Panc1 (cell line): ENCODE data around the gene SEZ6L. TPM values are rescaled to one million over a fixed set of nuclear protein-coding genes. Genes with fewer than 3 reads are reported as not detected.
A peak's percentile ranks its signal among the peaks of the same experiment; 100 is the strongest.

ENCODE experiments used
- ATAC-seq: fragments of 200-7000 bp; cut with Tn5 transposase; 2 replicates; pipeline ENCODE4 v1.9.1; 2020; ENCODE audit warnings: mild to moderate bottlenecking, moderate library complexity
- Bru-seq: library from RNA; stranded (reverse); fragments of 400-500 nt; gene quantifications from one replicate; lab custom pipeline; 2021; lab: Mats Ljungman, UMichigan
- BruChase-seq, 2 experiments: library from RNA; stranded (reverse); fragments of 400-500 nt; gene quantifications; one replicate each; lab custom pipeline; 2021; lab: Mats Ljungman, UMichigan
- BruUV-seq: library from RNA; stranded (reverse); fragments of 400-500 nt; replicated peaks from 2 replicates; lab custom pipeline; 2021; lab: Mats Ljungman, UMichigan
- CTCF ChIA-PET: fragments of 300-600 bp; sonication (Branson Sonifier 250); formaldehyde crosslinking; loops from one replicate; lab custom pipeline; 2022; ENCODE audit warnings: antibody characterized with exemption; lab: Charles Lee
- POLR2A ChIA-PET: fragments of 300-600 bp; sonication (Branson Sonifier 250); formaldehyde crosslinking; loops from one replicate; lab custom pipeline; 2022; ENCODE audit warnings: antibody characterized with exemption; lab: Charles Lee
- DNase-seq: peaks from one replicate; pipeline ENCODE4 v3.0.0-alpha.2; 2010; ENCODE audit warnings: low read depth, low spot score
- H3K27ac ChIP-seq: 2 replicates; pipeline ENCODE4 v1.5.1; 2011; ENCODE audit warnings: mild to moderate bottlenecking, low read length, inconsistent platforms
- H3K27me3 ChIP-seq: fragments of 200-500 bp; sonication (Bioruptor generic); 2 replicates; pipeline ENCODE4 v1.6.0; 2014; ENCODE audit warnings: low read length, inconsistent platforms; ENCODE audit not compliant: control insufficient read depth, insufficient read depth
- H3K36me3 ChIP-seq: fragments of 200-500 bp; sonication (Bioruptor generic); 2 replicates; pipeline ENCODE4 v1.5.1; 2014; ENCODE audit warnings: inconsistent platforms, mild to moderate bottlenecking, low read length, moderate library complexity; ENCODE audit not compliant: control insufficient read depth, insufficient read depth
- H3K4me1 ChIP-seq: 2 replicates; pipeline ENCODE4 v1.5.1; 2011; ENCODE audit warnings: inconsistent platforms, mild to moderate bottlenecking, low read length, moderate library complexity; ENCODE audit not compliant: control insufficient read depth, insufficient read depth
- H3K4me3 ChIP-seq, 2 experiments: 2 replicates each; pipeline ENCODE4 v1.5.1; 2011 to 2012; ENCODE audit warnings: low read depth in 2 of 2, low read length in 2 of 2, mild to moderate bottlenecking in 2 of 2, inconsistent platforms in 1 of 2, moderate library complexity in 1 of 2
- H3K9me3 ChIP-seq: fragments of 200-500 bp; sonication (Bioruptor generic); 2 replicates; pipeline ENCODE4 v1.5.1; 2014; ENCODE audit warnings: low read depth, mild to moderate bottlenecking, inconsistent platforms, low read length, moderate library complexity; ENCODE audit not compliant: control insufficient read depth, insufficient read depth
- CTCF ChIP-seq: fragments of 450-650 bp; IDR thresholded peaks from 2 replicates; pipeline ENCODE4 v1.5.1; 2017; ENCODE audit warnings: mild to moderate bottlenecking
- POLR2AphosphoS5 ChIP-seq: IDR thresholded peaks from 2 replicates; pipeline ENCODE4 v1.6.1; 2012; ENCODE audit warnings: mild to moderate bottlenecking, low read depth, low read length, moderate library complexity
- REST ChIP-seq, 2 experiments: IDR thresholded peaks; 2 replicates each; pipeline ENCODE4 v1.6.1; 2011 to 2012; ENCODE audit warnings: low read depth in 2 of 2, control low read depth in 1 of 2, low read length in 1 of 2, mild to moderate bottlenecking in 1 of 2, moderate library complexity in 1 of 2; ENCODE audit not compliant: insufficient read depth in 1 of 2
- SIN3A ChIP-seq: IDR thresholded peaks from 2 replicates; pipeline ENCODE4 v1.6.1; 2012; ENCODE audit warnings: low read depth, mild to moderate bottlenecking, low read length, moderate library complexity, borderline replicate concordance; ENCODE audit not compliant: insufficient read depth
- TCF7L2 ChIP-seq: IDR thresholded peaks from 2 replicates; pipeline ENCODE4 v1.6.1; 2011; ENCODE audit warnings: mild to moderate bottlenecking, low read depth, low read length, inconsistent platforms
- in situ Hi-C: cut with HindIII; loops from 2 replicates; pipeline ENCODE4 v1.10.0; 2016; ENCODE audit warnings: low sequenced_read_pairs, low pct_unique_long_range_greater_than_20kb
- intact Hi-C: fragments of 100-400 bp; cut with micrococcal nuclease; formaldehyde crosslinking; loops from one replicate; pipeline ENCODE4 v1.10.0; 2022; ENCODE audit not compliant: unreplicated experiment
- long read RNA-seq: library from polyadenylated mRNA; unstranded; transcript quantifications from one replicate; pipeline ENCODE4 v2.0.0, GENCODE V29; 2021; ENCODE audit not compliant: unreplicated experiment
- polyA plus RNA-seq: library from polyadenylated mRNA; unstranded; fragments of >200 nt; gene quantifications from one replicate; pipeline ENCODE4 v1.2.1, GENCODE V29; 2012; ENCODE audit warnings: missing spikeins; ENCODE audit not compliant: insufficient read length
- total RNA-seq: library from RNA; stranded (reverse); gene quantifications from one replicate; pipeline ENCODE4 v1.2.1, GENCODE V29; 2021; ENCODE audit not compliant: unreplicated experiment

The SEZ6L gene
- total RNA-seq = not detected
- not detected for polyA plus RNA-seq
- Bru-seq, nascent RNA = percentile 0 among the genes with signal in this experiment
- percentile 1 among the genes with signal in this experiment for BruChase-seq, experiment 1, labeled RNA remaining after a 2-hour chase
- not detected for BruChase-seq, experiment 2, labeled RNA remaining after a 6-hour chase
- long read RNA-seq = 0 reads

- Histone ChIP-seq H3K36me3 (no peaks in the 10 kb centered on the region), H3K9me3 (no peaks in the 10 kb centered on the region), H3K4me1 (no peaks in the 10 kb centered on the region), H3K27ac (no peak within 1 kb of the TSS), H3K4me3 (no peak within 1 kb of the TSS; a peak in 1 of 4 replicates), H3K27me3 (peaks cover 3% of the 10 kb centered on the region)
- intact Hi-C loops = loop anchor here (10.0 kb wide), 1 partner anchor 165 kb away; no protein-coding TSS in a partner anchor
- CTCF ChIA-PET = no interaction called here
- DNase-seq = no peak
- POLR2A ChIA-PET = no interaction called here
- TF ChIP-seq POLR2AphosphoS5 (no peak), SIN3A (no peak), REST (IDR thresholded peaks at IDR 0.05; ENCODE audit: insufficient read depth in 1 of 2, low read depth in 2 of 2, low read length in 1 of 2) (no peak), CTCF (no peak), TCF7L2 (no peak)
- no TSS peak for BruUV-seq
- ATAC-seq = no peak
- in situ Hi-C loops = no loop called here
Observed at GRCh38 chr22:26169315-26170111, at the start of gene SEZ6L. Gene SEZ6L, plus strand, starts transcription at chr22:26169462. Its CDS starts 208 bp downstream, at chr22:26169670.

- H3K9me3 ChIP-seq = no peaks in the 10 kb centered on the region
- in situ Hi-C loops (no loop called here), intact Hi-C loops (no loop called here)
- TF ChIP-seq TCF7L2 (no peak), CTCF (no peak), POLR2AphosphoS5 (no peak), REST (IDR thresholded peaks at IDR 0.05; ENCODE audit: insufficient read depth in 1 of 2, low read depth in 2 of 2, low read length in 1 of 2) (no peak), SIN3A (no peak)
- no peaks in the 10 kb centered on the region for H3K36me3 ChIP-seq
- DNase-seq = no peak
- ChIA-PET CTCF (no interaction called here), POLR2A (no interaction called here)
- BruUV-seq = no TSS peak
- peaks cover 9% of the 10 kb centered on the region for H3K27me3 ChIP-seq
- no peak overlapping the region for H3K27ac ChIP-seq
- no peaks in the 10 kb centered on the region for H3K4me1 ChIP-seq
- ATAC-seq = no peak
- no peak overlapping the region for H3K4me3 ChIP-seq
Observed at GRCh38 chr22:26122920-26123468, 46.3 kb upstream of the SEZ6L start.
